Activated CD4-positive, CD25-positive, alpha-beta regulatory T cell treated with anti-CD3 and anti-CD28 coated beads, Interleukin-2, amount 50 U/mL, for 24 hours (primary cell): Measurements from ENCODE around the gene NFATC1.

Experiments used
- ATAC-seq, 2 donors: fragments of 150-1000 bp; cut with Tn5 transposase; one replicate each; pipeline ENCODE4 v1.10.0; 2021; ENCODE audit warnings: mild to moderate bottlenecking in 1 of 2, moderate library complexity in 1 of 2

The NFATC1 gene

DNA sequence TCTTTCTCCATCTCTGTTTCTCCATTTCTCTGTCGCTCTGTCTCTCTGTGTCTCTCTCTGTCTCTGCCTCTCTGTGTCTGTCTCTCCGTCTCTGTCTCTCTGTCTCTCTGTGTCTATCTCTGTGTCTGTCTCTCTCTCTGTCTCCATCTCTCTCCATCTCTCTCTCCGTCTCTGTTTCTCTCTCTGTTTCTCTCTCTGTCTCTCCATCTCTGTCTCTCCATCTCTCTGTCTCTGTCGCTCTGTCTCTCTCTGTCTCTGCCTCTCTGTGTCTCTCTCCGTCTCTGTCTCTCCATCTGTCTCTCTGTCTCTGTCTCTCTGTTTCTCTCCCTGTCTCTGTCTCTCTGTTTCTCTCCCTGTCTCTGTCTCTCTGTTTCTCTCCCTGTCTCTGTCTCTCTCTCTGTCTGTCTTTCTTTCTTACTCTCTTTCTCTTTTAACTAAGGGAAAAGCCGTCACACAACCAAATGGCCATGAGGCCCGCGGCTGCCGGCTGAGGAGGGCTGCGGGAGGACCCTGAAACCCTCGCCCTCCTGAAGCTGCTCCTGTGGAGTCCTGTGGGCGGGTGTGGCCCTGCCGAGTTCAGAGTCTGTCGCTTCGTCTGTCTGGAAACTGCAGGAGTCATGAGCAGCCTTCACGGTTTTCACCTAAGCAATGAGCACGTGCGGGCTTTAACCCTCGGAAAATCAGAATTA is 29.3 kb downstream of the NFATC1 start:
- ATAC-seq, result no peak

DNA sequence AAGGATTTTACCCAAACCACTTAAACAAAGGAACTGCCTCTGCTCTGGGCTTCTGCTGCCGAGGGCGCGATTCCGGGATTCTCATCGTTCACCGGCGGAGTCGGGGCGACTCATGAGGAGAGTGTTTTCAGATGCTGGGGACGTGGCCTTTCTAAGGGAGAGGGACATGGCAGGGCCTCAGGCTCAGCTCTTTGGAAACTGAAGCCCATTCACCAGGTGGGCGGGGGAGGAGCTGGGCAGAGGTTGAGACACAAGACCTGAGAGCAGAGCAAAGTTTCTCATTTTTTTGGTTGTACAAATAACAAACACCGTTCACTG is 29.8 kb downstream of the NFATC1 start:
- ATAC-seq, result no peak

DNA sequence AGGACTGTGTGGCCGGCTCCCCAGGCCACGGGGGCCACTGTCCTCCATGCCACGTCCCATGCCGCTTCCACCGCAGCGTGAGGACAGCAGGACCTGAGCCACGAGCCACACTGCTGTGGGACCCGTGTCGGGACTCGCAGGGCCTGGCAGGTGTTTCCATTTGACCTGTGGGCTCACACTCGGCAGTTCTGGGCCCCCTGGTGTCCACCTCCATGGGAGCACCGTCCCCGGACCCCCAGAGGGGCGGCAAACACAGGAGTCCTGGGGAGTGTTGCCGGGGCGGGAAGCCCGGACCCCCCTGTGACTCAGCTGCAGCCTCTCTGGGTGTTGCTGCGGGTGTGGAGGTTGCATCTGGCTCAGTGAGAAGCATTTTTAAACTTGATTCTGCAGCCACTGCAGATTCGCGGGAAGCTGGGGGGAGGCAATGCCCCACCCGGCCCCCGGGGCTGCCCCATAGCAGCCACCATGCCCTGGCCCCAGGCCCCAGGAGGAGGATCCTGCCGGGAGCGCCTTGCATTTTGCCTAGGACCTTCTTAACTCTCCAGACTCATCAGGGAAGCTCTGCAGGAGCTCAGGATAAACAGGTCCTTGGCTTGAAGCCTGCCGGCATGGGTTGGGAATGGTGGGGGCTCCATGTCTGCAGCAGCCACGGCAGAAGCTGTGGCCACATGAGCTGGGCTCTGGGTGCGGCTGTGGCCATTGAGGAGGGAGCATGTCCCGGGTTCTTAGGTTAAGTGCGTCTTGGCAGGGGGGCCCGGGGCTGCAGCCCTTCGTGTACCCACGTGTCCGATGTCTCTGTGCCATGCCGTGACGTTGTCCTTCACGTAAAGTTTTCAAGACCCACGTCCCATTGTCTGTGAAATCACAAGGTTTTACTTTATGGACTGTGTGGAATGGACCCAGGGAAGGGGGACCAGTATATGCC is 30.9 kb downstream of the NFATC1 start:
- no peak for ATAC-seq

DNA sequence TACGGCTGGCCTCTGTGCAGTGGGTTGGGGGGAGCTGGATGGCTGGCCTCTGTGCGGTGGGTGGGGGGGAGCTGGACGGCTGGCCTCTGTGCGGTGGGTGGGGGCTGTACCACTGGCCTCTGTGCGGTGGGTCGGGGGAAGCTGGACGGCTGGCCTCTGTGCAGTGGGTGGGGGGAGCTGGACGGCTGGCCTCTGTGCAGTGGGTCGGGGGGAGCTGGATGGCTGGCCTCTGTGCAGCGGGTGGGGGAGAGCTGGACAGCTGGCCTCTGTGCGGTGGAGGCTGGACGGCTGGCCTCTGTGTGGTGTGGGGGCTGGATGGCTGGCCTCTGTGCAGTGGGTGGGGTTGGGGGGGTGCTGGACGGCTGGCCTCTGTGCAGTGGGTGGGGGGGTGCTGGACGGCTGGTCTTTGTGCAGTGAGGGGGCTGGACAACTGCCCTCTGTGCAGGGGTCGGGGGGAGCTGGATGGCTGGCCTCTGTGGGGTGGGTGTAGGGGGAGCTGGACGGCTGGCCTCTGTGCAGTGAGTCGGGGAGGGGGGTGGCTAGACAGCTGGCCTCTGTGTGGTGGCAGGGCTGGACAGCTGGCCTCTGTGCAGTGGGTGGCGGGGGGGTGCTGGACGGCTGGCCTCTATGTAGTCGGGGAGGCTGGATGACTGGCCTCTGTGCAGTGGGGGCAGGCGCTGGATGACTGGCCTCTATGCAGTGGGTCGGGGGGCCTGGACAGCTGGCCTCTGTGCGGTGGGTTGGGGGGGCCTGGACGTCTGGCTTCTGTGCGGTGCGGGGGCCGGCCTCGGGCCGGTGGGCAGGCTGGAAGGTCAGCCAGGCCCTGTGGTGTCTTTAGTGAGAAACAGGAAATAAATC is 31.9 kb downstream of the NFATC1 start:
- ATAC-seq, result no peak

DNA sequence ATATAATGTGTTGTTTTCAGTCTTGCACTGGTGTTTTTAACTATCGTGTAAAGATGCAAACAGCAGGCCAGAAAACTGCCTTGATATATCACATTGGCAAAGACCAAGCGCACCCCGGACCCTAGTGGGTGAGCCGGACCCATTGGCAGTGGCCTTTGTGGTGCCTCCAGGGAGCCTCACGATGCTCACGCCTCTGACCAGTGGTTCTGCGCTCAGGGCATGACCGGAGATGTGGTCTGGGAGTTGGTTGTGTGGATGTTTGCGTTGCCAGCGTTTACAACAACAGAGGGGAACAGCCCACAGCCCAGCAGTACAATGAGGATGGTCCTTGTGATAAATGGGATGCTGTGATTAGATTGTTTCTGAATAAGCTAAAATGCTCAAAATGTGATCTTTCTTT is 32.6 kb downstream of the NFATC1 start:
- no peak for ATAC-seq

DNA sequence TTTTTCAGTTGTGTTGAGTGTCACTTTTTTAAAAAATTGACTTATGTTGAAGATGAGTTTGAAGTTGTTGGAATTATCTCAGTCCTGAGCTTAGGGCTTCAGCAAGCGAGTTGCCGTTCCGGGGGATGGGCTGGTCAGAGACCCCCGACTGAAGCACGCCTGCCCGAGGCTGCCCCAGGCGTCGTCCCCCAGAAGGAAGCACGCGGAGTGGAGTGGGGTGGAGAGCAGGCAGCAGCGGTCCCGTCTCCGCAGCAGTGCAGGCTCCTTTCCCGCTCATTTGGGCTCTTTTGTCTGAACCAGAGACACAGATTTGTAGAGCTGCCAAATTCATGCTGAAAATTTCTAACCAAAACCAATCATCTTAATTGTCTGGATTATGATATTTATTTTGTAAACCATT is 33.7 kb downstream of the NFATC1 start:
- ATAC-seq, result no peak

DNA sequence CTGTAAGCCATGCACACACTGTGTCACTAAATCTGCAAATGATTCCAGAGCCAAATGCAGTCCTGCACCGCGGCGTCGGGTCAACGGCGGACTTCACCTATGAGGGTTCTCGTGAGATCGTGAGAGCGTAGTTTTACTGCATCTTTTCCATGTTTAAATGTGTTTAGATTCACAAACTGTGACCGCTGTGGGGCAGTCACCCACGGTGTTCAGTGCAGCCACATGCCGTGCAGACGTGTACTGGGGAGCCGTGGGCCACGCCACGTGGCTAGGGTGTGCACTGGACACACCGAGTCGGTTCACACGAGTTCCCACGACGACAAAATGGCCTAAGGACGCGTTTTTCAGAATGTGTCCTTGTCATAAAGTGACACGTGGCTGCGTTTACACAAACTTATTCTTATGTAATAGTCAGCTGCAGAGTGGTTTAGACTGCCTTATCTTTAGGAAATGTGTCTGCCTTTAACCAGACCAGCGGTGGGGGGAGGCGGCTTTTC is 34.1 kb downstream of the NFATC1 start:
- no peak for ATAC-seq

DNA sequence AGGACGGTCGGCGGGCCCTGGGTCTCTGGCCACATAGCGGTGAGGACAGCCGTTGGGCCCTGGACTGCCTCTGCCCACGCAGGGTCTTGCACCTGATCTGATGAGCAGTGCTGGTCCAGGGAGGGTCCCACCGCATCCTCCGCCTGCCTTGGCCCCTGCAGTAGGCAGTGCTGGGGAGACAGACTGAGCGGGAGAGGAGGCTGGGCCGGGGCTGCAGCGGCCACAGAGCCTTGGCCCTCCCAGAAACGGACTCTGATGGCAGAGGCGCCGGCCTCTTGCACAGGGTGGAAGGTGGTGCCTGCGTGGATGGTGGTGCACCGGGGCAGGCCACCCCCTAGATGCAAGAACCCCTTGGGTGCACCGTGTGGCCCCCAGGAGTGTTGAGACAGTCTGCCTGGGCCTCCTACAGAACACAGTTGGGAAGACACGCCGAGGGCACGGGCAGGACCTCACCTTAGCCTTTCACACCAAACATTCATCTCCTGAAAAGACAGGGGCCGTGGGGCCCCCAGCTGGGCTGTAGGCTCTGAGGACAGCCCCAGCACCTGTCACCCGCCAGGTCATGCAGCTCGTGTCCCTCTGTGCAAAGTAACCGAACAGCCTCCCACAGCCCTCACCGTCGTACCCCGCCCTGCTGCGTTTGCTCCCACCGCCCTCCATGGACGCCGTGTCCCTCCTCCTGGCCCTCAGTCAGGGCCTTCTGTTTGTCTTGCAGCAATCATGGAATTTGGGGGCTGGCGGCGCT is 36.8 kb downstream of the NFATC1 start:
- ATAC-seq, result no peak

DNA sequence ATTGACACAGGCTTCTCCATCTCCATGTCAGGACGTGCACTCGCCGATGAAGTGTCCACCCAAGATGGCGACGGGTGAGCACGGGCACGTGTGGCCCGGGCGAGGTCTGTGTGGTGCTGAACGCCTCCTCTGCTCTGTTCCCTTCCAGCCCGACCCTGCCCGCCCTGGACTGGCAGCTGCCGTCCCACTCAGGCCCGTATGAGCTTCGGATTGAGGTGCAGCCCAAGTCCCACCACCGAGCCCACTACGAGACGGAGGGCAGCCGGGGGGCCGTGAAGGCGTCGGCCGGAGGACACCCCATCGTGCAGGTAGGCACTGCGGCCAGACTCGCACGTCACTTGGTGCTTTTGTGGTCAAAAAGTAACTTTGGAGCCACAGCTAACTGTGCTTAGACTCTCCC is 37.7 kb downstream of the NFATC1 start:
- no peak for ATAC-seq

DNA sequence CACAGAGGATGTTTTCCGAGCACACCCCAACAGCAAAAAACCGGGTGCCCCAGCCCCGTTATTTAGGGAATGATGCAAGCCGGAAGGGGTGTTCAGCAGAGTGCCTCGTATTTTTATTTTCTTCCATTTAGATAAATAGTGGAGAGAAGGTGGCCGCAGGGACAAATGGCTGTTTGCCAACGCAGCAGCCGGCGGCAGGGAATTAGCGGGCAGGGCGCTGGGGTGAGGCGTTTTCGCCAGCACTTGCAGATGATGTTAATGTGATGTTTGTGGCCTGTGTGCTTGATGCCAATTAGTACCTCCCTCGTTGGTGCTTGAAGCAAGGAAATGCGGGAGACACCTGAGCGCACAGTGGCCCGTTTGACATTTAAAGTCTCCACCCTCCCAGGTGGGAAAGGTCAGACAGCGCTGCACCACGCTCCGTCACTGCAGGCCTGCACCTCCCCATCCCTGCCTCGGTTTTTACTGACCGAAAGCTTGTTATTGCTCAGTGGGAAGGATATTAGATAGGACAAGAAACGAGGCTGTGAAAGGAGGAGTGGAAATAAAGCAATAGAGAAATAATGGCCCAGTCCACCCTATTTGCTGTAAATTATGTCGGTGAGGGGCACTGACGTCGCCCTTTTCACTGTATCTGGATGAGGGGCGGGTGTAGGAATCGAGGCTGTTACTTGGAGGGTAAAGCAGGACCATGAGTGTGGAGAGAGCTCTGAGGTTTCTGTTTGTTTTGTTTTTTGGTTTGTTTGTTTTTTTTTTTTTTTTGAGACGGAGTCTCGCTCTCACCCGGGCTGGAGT is 39.1 kb downstream of the NFATC1 start:
- no peak for ATAC-seq

DNA sequence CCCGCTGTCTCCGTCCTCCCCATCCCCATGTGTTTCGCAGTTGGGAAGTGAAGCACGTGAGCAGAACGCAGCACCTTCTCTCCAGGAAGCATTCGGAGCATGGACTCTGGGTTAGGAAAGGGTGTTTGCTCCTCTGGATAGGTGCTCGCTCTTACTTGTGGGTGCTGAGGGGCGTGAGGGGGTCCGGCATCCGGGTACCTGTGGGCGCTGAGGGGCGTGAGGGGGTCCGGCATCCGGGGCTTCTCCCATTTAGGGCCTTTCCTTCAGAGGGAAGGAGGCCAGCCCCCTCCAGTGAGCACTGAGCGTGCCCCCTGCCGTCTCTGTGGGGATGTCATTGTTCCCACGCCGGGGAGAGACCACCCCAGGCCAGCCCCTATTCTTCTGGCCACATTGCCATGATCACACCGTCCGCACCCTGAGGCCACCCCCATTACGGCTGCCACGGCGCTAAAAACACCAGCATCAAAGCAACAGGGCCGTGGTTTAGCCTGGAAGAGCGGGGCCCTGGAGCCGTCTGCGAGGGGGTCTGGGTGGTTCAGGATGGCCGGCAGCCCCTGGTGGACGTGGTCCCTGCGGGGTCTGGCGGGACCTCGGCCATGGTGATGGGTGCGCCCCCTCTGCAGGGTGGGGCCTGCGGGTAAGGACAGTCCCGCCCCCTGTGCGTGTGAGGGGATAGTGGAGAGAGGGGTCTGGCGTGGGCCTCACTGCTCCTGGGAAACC is 41.0 kb downstream of the NFATC1 start:
- no peak for ATAC-seq

DNA sequence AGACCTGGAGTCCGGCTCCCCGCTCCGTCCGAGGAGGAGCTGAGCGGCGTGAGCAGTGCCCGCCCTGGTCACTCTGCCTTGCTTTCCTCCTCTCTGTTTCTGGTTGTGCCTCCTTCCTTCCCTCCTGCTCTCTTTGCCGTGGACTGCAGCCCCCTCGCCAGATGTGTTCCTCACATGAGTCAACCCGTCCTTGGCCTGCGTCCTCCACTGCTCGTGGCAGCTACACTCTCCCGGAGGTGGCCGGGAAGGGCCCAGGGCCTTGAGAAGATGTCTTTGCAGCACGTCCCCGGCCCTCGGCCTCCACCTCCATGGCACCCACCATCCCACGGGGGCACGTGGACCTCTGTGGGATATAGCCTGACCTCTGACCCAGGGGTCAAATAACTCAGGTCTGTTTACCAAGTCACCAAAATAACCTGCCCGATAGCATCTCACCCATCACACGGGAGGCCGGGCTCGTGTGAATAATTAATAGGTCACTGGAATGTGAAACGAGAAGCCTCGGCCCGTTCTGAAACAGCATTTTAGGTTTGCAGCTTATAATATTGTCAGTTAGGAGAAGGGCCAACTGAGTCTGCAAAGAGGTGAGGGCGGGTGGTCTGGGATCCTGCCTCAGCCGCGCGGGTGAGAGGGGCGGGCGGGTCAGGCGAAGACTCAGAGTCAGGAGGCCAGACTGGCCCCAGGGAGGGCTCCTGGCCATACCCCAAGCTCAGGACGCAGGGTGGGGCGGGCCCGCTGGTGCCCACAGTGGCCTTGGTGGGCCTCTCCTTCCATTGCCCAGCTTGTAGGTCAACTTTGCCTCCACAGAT is 42.6 kb downstream of the NFATC1 start:
- no peak for ATAC-seq

DNA sequence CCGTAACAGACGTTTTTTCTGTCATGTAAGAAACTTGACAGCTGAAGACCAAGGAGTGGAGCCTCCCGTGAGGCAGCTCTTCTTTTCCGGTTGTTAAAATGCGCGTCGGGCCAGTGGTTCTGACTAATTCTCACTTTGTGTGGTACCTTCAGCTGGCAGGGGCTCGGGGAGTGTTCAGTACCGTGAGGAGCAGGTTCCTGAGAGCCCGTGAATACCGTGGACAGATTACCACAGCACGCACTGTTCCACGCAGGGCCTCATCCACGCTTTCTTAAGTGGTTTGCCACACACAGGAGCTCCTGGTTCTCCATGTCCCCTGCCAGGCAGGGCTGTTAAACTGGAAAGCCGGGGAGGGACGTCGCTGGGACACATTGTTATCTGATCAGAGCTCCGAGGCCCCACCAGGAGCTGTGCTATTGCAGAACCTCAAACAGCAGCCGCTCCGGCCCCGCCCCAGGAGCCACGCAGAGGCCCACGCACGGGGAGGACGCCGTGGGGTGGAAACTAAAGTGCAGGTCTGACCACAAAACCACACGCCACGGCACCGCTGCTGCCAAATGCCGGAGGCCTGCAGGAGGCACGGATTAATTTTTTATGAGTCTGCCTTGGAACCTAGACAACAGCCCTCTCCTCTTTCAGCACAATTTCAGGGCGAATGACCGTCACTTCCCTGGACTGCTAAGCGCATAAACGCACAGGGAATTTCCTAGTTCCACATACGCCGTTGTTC is 43.3 kb downstream of the NFATC1 start:
- ATAC-seq, result no peak

DNA sequence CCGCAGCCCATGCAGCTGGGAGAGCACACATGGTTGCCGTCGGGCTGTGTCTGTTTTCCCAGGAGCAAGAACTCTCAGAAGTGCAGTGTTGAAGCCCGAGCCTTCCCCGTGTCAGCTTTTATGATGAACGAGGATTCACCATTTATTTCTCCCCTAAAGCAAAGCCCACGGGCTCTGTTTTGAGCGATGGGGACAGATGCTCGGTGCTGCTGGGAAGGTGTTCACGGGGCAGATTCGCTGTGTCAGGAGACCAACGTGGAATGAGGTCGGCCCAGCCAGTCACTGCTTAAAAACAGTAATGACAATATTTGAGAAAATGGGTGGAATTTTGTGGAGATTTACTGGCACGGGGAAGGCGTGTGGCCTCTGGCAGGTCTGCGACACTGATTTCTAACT is 43.9 kb downstream of the NFATC1 start:
- no peak for ATAC-seq

DNA sequence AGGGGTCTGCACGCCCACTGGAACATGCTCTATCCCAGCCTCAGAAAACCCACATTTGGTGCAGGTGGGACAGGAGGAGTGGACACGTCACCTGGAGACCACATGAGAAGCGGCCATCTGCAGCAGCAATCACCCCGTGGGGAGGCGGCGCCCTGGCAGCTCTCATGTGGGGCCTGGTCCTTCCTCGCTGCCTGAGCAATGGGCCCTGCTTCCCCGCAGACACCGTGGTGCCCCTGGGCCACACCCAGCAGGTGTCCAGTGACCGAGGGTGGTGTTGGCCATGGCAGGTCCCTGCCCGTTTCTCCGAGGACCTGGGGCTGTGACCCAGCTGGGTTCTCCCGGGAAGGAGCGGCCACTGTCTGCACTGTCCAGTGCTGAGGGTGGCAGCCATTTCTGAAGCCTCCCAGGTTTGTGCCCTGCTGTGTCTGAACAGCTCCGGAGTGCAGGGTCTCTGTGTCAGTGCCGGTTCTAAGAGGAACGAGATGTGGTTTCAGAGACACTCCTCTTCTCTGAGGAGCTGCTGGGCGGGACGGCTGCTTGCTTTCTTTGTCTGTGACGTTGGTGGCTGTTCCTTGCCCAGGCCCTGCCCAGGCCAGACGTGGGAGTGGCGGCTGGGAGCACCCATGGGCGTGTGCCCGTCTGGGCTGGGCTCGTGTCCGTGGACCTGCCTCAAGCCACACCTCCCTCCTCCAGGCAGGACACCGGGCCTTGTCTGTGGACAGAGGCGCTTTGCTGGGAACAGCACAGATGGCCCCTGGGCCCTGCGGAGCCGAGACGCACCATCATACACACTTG is 44.8 kb downstream of the NFATC1 start:
- no peak for ATAC-seq

DNA sequence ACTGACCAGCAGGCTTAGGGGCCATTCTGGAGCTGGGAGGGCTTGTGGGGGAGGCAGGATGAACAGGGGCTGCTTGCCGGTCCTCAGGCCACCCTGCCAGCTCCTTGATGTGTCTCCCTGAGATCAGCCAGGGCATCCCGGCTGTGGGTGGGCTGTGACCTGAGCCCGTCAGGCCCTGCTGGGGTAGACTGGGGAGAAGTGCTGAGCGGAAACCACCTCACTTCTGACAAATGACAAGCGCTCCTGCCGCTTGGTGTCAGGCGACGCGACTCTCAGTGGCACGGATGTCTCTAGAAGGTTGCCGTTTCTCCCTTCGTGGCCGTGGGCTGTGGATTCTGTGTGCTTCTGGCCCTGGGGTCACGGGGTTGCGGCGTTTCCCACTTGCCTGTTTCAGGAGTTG is 45.7 kb downstream of the NFATC1 start:
- no peak for ATAC-seq

DNA sequence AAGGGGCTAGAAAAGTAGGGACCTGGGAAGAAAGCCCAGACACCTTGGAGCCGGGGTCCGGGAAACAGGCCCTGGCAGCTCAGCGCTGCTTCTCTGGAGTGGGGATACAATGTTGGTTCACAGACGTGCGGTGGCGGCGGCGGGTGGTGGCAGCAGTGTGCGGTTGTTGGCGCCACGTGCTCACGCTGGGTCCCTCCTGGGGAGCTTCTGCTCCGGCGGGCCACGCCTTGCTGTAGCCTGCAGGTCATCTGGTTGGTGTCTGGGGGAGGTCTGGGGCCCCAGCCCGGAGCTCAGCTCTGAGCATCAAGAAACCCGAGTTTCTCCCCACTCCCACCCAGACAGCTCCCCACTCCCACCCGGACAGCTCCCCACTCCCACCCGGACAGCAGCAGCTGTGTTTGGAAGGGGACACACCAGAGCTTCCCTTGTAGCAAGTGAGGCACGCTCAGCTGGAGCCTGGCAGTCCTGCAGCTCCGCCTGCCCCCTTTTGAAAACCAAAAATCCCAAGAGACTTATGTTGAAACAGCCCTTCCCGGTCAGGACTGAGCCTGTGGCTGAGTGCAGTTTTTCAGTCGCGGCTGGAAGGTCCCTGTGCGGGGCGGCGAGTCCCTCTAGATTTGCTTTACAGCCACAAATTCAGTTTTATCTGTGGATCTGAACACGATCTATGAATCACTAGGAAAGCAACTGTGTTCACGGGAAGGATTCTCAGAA is 46.9 kb downstream of the NFATC1 start:
- ATAC-seq, result peak in 1 of 2 donors; percentile 10

DNA sequence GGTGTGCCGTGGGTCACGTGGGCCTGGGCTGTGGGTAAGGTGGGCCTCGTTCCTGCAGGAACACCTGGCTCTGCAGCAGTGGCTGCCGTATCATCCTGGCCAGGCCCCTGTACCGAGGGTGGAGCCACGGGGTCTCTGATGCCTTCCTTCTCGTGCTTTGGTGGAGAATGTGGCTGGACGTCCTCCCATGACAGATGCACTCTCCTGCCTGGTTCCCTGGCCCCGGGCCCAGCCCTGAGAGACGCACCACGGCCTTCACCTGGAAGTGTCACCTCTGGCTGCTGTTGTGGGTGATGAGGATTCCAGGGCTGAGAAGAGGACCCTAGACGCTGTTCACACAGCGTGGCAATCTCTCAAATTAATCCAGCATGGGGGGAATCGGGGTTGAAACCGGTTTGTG is 49.5 kb downstream of the NFATC1 start:
- ATAC-seq, result no peak
